ENCODE results near the gene RCAN1.
"Not testable (repeated sequence)": the region's sequence is repeated elsewhere in the genome, so short reads cannot be mapped to it uniquely, and the experiment has no call there.

RCAN1 gene

GRCh38 chr21:34567604-34568155 is 47.2 kb downstream of the RCAN1 start:
- no peak for DNase-seq

- DNase-seq: no peak
These were observed 49.7 kb downstream of the RCAN1 start for GRCh38 chr21:34565238-34565637.

GRCh38 chr21:34563370-34563769 is 51.5 kb downstream of the RCAN1 start:
- DNase-seq: not testable (repeated sequence)

GRCh38 chr21:34561806-34562205 is 53.1 kb downstream of the RCAN1 start:
- no peak for DNase-seq

DNA sequence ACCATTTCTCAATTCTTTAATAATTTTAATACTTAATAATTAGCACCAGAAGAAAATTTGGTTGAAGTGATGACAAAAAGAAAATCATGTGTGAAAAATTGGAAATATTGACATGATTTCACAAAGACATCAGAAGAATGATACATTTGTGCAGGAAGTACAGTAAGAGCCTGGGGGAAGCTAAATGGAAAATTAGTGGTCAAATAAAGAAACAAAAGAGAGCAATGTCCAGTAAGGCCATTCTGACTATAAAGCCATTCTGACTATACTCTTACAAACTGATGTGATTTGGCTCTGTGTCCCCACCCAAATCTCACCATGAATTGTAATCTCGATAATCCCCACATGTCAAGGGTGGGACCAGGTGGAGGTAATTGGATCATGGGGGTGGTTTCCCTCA is 54.3 kb downstream of the RCAN1 start:
- DNase-seq: no peak

DNA sequence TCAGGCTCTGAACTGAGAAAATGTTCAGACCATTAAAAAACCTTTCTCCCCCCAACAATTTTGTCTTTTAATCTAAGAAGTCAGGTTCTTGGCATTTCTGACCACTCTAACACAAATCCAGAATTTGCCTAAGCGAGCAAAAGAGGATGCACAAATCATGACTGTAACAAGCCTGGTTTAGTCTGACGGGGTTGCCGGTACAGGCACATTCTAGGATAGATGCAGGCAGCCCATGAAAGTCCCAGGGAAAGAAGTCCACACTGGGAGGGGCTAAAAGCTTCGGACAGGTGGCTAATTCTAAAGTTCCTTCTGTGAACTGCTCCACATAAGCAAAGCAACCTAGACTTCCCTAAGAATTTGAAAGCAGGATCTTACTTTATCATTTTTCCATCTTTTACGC is 54.9 kb downstream of the RCAN1 start:
- no peak for DNase-seq

DNA sequence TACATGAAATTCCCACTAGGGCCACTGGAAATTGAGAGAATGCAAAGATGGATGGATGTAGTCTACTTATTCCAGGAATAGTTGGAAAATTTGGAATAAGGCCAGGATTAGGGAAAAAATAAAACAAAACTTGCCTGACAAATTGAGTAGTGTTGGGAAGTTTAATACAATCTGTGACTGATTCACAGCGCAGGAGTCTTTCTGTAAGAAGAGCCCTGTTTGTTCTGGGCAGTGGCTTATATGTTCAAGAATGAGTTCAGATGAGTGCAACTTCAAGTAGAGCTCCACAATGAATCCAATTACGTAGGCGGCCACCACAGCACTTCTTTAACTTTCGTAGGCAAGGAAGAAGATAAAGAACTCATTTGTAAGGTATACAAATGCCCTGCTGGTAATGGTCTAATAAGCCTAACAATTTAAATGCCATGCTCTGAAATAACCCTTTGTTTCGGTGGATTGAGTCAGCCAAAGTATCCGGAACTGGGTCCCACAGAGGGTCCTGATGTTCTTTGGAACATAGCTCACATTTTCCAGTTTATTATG is 55.8 kb downstream of the RCAN1 start:
- no peak for DNase-seq

GRCh38 chr21:34558166-34558565 is 56.7 kb downstream of the RCAN1 start:
- no peak for DNase-seq

GRCh38 chr21:34557261-34557660 is 57.7 kb downstream of the RCAN1 start:
- no peak for DNase-seq

- DNase-seq: not testable (repeated sequence)
These were observed 60.2 kb downstream of the RCAN1 start for GRCh38 chr21:34554670-34555069.

DNA sequence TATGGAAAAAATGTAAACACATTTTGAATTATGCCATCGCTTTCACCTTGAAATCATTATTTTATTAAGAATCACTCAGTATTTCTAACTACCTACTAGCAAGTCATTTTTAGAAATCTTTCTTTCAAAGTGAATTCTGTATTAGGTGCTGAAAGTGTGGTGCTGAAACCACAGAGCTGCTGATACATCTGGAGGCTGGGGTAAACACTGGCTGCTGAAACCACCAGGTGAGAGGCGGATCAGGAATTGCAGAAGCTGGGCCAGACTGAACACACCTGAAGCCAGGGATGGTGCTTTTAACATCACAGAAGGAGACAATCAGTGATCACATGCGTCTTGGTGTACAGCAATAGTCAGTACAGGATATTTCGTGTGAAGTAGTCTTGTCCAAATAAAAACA is 60.7 kb downstream of the RCAN1 start:
- no peak for DNase-seq

- no peak for DNase-seq
These were observed 61.6 kb downstream of the RCAN1 start for GRCh38 chr21:34553151-34553952.

GRCh38 chr21:34552360-34553098 is 62.4 kb downstream of the RCAN1 start:
- no peak for DNase-seq

GRCh38 chr21:34550182-34550799 is 64.6 kb downstream of the RCAN1 start:
- no peak for DNase-seq

DNA sequence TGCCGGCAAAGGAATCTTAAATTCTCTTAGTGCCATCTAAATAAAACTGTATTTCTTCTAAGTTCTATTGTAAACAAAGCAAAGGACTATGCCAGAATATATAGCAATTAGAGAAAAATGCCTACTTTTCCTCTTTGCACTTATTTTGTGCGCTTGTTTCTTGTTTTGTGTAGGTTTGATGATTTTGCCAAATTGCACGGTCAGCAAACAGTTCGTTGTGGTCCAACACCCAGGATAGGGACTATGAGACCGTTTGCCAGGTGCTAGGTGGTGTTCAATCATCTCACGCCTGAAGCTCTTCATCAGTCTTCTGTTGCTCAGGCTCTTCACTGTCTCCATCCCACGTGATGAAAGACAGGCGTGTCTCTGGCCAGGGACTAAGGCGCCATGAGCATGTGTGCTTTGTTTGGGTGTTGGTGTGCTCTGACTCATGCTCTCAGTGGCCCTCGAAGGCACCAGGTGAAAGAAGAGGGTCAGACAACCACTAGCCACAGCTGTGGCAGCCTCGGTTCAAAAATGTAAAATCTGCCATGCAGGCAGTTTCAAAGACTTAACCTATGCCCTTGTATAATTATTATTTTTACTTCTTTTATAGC is 66.0 kb downstream of the RCAN1 start:
- no peak for DNase-seq

GRCh38 chr21:34546542-34546941 is 68.4 kb downstream of the RCAN1 start:
- DNase-seq: no peak

GRCh38 chr21:34545079-34545884 is 69.6 kb downstream of the RCAN1 start:
- DNase-seq: no peak

DNA sequence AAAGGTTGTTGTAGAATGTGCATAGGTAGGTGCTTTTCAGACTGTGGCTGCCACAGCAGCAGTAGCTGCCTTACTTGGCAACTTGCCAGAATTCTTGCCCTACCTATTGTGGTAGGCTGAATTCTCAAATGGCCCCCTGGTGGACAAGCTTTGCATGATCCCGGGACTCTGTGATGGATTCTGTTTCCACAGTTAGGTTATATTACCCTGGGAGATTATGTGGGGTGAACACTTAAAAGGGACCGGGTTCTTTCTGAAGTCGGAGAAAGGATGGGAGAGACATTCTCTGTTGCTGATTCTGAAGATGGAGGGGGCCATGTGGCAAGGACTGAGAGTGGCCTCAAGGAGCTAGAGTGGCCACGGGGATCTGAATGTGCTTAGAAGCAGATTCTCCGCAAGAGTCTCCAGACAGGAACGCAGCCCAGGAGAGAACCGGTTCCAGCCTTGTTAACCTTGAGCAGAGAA is 70.8 kb downstream of the RCAN1 start:
- no peak for DNase-seq

DNA sequence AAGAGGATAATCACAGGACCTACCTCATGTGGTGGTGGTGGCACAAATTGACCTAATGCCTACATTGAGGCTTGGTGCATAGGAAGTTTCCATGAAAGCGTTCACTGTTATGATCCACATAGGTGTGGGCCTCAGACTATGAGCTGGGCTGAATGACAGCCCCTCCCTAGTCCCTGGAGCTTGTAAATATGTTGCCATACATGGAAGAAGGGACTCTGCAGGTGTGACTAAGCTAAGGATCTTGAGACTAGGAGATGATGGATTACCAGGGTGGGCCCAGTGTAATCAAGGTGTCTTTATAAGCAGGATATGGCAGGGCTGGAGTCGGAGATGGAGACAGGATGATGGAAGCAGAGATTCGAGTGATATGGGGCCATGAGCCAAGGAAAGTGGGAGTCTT is 71.9 kb downstream of the RCAN1 start:
- DNase-seq: no peak

DNA sequence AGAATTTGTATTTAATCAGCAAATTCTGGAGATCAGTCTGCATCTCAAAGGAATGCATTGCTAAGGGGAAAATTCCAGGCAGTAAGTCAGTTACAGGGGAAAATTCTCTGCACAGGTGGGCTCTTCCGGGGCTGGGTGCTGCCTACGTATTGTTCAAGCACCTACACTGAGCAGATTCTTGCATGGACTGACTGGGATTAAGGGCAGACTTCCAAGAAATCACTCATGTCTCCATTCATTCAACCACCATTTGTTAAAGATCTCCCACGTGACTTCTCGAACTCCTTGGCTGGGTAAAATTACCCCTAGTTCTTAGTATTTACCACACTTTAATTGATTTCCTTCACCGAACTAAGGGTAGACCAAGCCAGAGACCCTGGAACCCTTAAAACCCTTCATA is 74.7 kb downstream of the RCAN1 start:
- DNase-seq: no peak

- no peak for DNase-seq
These were observed 77.1 kb downstream of the RCAN1 start for GRCh38 chr21:34537838-34538237.

GRCh38 chr21:34536820-34537219 is 78.1 kb downstream of the RCAN1 start:
- no peak for DNase-seq

All from NCI-H1436 treated with DMSO at 0.1 percent for 48 hours (cell line).